DMS 273 (cell line): ENCODE data around the gene PIK3C2B.
A peak's percentile ranks its signal among the peaks of the same experiment; 100 is the strongest.
"Not testable (repeated sequence)": the region's sequence is repeated elsewhere in the genome, so short reads cannot be mapped to it uniquely, and the experiment has no call there.

Experiments
- DNase-seq: peaks from one replicate; lab custom pipeline; 2025; ENCODE audit not compliant: unreplicated experiment; lab: John Stamatoyannopoulos, UW

Gene PIK3C2B

DNA sequence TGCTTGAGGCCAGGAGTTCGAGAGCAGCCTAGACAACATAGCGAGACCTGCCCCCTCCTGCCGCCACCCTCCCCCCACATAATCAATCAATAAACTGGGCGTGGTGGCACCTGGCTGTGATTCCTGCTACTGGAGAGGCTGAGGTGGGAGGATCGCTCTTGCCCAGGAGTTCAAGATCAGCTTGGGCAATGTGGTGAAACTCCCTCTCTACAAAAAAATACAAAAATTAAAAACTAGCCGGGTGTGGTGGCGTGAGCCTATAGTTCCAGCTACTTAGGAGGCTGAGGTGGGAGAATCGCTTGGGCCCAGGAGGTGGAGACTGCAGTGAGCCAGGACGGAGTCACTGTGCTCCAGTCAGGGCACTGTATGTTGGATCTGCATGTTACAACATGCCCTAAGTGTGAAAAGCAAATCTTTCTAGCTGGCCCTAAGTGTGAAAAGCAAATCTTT, 14.6 kb upstream of the PIK3C2B start:
- DNase-seq: no peak

DNA sequence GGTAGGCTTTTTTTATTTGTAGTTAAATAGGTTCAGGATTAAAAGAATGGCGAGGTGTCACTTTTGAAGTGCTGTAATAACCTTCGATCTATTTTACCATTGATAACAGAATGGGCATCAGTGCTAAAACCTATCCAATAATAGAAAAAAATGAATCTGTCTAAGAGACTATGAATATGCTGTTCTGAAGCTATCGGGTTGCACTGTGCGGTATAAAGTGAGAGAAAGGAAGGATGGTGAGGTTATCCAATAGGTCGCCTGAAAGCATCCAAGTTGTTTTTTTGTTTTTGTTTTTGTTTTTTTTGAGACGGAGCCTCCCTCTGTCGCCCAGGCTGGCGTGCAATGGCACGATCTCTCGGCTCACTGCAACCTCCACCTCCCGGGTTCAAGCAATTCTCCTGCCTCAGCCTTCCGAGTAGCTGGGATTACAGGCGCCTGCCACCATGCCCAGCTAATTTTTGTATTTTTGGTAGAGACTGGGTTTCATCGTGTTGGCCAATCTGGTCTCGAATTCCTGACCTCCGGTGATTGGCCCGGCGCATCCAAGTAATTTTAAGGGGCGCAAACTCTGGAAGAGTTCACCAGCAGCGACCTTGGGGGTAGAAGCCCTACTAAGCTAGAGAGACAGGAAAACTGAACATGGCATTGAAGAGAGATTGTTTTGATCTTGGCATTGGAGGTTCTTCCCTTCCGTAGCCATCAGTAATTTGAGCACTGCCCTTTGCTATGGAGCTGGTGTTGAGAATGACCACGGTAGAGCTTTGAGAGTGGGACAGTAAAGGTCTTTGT, 12.9 kb upstream of the PIK3C2B start:
- peak; percentile 91 for DNase-seq

DNA sequence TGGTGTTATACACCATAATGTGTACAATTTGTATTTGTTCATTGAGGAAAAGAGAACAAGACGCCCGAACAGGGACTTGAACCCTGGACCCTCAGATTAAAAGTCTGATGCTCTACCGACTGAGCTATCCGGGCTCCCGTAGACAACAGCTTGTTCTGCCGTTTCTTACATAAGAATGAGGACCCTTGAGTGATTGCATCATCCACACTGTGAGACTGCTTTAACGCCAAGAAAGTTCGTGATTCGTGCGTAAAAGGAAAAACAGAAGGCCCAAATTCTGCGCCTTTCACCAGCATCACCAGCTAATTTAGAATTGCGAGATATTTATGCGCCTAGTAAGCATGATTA, 12.3 kb upstream of the PIK3C2B start:
- DNase-seq: peak; percentile 96

DNA sequence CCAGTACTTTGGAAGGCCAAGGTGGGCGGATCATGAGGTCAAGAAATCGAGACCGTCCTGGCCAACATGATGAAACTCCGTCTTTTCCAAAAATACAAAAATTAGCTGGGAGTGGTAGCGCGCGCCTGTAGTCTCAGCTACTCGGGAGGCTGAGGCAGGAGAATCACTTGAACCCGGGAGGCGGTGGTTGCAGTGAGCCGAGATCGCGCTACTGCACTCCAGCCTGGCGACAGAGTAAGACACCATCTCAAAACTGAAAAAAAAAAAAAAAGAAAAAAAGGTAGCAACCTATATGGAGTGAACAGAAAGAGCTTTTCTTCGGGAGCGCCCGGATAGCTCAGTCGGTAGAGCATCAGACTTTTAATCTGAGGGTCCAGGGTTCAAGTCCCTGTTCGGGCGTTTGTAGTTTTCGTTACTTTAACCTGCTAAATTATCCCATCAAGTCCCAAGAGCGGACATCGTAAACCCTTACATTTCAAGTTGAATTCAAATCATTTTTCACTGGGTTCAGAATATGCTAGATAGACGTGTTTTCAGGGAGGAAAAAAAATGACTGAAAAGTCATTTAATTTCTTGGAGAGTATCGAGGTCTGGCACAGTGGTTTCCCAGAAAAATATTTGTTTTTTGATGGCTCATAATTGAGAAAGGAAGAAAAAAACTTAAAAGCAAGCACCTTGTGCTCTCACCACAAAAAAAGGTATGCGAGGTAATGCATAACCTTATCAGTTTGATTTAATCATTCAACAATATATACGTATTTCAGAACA, 11.8 kb upstream of the PIK3C2B start:
- DNase-seq: peak; percentile 93

DNA sequence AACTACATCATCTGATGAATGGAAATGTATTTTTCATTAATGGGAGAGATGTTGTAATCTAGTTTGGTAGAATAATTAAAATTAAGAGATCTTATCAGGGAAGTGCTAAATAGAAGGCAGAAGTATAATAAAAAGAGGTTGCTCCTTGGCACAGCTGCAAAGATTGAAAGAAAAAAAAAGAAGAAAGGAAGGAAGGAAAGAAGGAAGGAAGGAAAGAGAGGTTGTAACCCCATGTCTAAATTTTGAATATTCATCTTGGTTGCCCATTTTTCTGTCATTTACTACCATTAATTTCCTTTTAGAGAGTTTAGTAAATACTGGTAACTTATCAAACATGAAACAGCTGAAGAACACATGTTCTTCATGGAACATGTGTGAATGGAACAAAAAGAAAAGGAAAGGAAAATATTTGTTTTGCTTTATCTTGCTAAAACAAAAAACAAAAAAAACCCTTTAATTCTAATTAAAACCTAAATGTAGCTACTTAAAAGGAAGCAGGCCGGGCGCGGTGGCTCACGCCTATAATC, 11.1 kb upstream of the PIK3C2B start:
- DNase-seq: no peak

DNA sequence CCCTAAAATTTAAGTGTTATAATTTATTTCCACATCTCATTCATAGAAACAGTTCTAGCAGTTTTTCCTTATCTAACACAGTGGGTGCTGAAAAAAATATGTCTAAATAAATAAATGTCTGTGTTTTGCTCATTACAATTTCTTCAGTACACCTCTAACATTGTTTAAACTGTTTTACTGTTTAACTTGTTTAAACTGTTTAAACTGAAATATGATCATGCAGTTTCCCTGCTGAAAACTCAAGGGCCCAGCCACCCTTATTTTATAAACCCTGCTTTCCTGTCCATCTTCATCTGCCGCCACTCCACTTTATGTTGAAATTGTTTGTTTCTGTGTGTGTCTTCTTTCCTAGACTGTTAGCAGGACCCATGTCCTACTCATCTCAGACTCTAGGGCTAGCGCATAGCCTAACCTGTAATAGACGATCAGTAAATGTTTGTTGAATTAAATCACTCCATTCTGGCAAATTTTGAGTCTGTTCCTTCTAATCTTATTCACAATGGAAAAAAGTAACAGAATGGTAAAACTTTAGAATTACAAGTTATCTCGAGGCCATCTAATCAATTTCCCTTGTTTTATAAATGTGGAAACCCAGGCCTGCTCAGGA, 9.4 kb upstream of the PIK3C2B start:
- DNase-seq: no peak

DNA sequence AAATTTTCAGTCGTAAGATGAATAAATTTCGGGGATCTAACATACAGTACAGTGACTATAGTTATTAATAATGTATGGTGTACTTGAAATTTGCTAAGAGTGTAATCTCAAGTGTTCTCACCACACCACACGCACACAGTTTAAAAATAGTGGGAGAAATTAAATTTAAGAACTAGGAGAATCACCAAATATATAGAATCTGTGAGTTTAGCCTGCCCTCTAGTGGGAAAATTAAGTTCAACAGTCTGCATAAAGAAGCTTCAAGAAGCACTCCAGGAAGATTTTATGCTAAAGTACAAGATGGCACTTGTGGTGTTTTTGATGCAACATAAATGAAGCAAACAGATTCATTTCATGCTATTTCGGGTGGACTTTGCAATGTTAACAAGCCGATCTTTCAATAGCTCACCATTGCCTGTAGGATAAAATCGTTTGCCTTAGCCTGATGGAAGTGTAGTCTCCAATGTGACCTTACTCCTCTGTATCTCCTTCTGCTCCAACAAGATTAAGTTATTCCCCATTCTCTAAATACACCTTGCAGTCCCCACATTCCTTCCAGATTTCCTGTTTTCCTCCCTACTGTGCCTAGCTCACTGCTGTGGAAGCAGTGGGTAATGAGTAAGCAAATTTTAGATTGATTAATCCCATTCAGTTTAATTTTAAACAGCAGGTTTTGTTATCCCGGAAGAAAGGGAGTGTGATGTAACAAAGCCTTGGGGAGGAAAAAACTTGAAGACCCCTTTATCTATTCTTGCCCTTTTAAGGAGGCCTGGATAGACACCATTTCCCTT, 8.7 kb upstream of the PIK3C2B start:
- peak; percentile 89 for DNase-seq

DNA sequence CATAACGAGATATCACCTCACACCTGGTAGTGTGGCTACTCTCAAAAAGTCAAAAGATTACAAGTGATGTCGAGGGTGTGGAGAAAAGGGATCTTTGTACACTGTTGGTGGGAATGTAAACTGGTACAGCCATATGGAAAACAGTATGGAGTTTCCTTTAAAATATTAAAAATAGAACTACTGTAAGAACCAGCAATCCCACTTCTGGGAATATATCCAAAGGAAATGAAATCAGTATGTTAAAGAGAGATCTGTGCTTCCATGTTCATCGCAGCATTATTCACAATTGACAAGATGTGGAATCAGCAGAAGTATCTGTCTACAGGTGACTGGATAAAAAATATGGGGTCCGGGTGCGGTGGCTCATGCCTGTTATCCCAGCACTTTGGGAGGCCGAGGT, 7.6 kb upstream of the PIK3C2B start:
- no peak for DNase-seq

DNA sequence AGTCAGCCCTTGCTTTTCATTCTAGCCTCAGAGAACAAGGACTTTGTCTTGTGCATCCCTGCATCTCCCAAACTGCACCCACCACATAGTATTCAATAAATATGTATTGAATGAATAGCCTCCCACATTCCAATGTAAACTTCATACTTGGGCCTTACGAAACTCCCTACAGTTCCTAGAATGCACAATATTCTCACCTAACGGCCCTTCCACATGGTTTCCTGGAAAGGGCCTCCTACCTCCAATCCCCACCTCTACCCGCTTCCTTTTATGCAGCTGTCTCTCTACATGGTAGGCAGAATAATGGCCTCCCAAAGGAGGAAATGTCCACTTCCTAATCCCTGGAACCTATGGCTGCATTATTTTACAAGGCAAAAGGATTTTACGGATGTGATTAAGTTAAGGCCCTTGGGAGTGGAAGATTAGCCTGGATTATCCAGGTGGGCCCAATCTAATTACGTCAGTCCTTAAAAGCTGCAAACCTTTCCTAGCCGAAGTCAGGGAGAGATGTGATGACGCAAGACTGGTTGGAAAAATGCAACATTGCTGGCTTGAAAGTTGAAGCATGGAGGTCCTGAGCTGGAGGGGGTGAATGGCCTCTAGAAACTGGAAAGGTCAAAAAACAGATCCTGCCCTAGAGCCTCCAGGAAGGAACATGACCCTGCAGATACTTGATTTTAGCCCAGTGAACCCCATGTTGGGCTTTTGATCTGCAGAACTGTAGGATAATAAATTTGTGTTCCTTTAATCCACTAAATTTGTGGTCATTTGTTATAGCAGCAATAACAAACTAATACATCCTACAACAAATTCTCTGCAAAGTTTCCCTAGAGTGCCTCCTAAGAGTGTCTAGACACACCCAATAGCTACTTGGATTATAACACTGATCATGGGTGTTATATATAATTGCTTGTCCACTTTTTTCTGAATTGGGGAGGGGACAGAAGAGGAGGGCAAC, 5.2 kb upstream of the PIK3C2B start:
- no peak for DNase-seq

DNA sequence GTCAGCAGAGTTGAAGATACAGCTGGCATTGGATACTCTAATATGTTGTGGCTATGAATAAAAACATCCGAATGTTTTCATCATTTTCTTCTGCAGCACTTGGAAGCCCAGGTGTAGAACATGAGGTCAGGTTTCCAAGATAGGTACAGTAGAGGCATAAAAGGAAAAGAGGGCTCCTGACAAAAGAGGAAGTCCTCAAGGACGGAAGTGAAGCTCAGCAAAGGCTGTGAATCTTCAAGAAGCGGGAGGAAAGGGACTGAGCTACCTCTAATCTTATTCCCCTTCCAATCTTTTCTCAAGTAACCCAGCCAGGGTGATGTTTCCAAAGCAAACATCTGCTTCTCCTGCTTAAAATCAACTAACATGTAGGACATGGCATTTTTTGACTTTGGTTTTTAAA, 4.4 kb upstream of the PIK3C2B start:
- no peak for DNase-seq

DNA sequence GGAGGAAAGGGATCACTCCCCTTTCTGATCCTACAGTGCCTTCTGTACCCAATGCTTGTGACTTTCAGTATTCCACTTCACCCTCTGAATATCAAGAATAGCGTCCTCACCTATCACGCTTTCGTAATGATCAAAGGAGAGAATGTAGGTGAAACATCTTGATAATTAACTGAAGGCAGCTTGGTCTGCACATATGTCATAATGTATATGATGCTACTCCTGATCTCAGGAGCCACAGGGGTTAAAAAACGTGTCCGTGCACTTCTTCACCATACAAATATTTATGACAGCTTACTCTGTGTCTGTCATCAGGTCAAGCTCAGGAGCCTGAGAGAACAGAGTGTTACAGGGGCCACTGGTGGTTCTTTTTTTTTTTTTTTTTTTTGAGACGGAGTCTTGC, 1.2 kb upstream of the PIK3C2B start:
- no peak for DNase-seq

DNA sequence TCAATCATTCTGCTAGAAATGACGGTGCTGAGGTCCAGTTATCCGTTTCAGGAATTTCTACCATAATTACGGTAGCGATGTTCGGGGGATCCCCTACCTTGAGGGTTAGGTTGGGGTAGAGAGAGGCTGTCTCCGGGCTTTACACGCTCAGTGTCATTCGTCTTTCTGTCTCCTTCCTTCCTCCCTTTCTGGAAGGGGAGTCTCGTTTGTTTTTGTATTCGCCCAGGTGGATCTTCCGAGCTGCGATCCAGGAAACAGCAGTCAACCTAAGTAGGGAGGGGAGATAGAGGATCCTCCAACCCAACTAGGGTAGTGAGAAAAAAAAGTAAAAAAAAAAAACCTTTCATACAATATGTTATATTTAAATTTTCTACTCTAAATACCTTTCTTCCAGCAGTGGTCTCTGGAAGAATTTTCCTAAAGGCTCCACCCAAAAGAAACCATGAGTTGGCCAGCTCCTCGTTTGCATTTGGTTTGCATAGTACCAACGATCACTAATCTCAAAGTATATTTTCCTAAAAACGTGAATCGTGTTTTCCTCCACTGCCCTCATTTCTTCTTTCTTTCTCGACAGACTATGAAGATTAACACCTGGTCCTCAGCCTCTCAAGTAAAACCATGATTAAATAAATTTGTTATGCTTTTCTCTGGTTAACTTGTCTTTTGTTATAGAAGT, 611 bp upstream of the PIK3C2B start:
- no peak for DNase-seq

DNA sequence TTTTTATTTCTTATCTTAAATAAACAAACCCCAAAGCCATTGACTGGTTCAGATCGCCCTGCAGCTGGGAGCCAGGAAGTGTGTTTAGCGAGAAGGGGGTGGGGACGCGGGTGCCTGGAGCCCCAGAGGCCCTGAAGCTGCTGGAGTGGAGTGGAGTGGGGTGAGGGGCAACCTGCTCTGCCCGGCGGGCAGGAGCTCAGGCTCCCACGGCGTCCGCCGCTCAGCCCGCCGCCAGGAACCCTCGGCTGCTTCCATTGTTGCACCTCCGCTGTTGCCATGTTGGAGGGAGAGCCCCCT, 673 bp downstream of the PIK3C2B start:
- DNase-seq: peak; percentile 73

DNA sequence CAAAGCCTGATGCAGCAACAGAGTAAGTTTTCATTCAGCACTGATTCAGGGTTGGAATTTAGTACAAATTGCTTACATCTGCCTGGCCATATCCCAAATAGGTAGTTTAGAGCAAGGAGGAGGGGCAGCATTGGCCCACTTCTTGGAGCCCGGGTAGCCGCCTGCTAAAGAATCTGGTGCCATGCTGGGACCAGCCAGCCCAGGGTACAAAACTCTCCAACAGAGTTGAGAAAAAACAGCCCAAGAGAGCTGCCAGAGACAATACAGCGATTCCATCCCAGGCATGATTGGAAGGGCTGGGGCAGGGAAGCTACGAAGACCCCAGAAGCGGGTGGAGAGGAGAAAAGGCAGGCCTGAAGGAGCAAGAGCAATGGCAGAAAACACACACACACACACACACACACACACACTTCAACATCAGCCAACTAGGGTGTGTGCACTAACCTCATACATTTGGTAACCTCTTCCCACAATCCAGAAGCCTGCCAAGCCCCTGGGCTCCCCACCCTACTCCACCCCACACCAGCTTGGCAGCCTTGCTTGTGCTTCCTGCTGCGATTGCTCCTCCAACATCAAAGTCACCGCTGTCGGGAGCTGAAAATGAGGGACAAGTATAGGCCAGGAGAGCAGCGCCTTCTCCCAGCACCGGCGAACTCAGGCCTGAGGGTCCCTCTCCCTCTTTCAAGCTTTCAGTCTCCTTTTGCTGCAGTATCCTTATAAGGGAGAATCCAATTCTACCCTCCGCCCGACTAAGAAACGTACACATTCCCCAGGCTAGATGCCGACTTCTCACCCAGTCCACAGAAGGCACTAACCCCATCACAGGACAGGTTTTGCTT, 1.2 kb downstream of the PIK3C2B start:
- peak; percentile 75 for DNase-seq

DNA sequence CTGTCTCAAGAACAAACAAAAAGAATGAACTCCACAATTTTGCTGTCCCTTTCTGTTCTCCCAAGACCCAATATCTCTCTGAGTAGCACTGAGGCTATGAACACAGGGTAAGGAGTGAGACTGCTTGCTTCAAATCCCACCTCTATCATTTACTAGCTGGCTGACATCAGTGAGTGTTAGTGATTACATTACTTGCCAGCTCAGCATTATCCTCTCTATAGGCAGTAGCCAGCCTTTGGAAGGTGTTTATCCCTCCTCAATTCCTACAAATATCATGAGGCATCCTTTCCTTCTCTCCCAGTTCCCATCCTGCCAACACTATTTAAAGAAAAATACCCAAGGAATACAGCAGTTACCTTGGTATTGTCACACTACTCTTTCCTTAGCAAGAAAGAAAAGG, 3.0 kb downstream of the PIK3C2B start:
- no peak for DNase-seq

DNA sequence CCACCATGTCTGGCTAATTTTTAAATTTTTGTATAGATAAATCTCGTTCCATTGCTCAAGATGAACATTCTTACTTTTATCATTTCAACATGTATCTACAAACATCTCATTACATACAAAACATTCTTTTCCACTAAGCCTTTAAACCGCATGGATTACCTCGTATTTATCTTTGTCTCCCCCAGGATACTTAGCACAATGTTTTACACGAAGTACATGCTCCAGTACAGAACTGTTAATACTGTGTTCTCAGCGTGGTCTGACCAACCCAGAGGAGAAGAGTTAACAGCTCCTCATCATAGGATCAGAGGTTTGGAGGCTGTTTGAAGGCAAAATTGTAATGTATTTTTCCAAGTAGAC, 7.4 kb downstream of the PIK3C2B start:
- no peak for DNase-seq

DNA sequence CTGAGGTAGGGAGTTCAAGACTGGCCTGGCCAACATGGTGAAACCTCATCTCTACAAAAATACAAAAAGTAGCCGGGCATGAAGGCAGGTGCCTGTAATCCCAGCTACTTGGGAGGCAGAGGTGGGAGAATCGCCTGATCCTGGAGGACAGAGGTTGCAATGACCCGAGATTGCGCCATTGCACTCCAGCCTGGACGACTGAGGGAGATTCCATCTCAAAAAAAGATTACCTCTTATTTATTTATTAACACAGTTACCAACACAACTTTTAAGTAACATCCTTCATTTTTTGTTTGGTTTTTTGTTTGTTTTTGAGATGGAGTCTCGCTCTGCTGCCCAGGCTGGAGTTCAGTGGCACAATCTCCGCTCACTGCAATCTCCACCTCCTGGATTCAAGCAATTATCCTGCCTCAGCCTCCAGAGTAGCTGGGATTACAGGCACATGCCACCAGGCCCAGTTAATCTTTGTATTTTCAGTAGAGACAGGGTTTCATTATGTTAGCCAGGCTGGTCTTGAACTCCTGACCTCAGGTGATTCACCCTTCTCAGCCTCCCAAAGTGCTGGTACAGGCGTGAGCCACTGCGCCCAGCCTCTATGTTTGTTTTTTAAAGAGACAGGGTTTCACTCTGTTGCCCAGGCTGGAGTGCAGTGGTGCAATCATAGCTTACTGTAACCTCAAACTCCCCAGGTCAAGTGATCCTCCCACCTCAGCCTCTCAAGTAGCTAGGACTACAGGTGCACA, 7.9 kb downstream of the PIK3C2B start:
- not testable (repeated sequence) for DNase-seq

DNA sequence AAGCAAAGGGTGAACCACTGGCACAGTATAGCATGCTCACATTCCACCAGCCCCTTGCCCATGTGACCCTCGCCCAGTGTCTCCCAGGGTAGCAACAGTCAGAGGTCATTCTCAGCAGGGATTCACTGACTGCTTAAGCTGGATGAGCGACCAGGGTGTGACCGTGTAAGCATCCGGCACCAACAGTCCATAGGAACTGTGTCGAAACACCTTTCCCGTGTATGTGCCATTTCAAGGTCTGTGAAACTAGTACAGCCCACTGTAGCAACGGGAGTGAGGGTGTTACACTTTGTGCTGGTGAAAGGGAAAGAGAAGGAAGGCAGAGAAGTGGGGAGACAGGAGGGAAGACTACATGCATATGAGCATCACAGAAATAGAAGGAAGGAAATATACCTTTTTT, 10.8 kb downstream of the PIK3C2B start:
- no peak for DNase-seq
